HG02970 (cell line): ENCODE results near the gene CACUL1.
"Not testable (repeated sequence)": the region's sequence is repeated elsewhere in the genome, so short reads cannot be mapped to it uniquely, and the experiment has no call there.

Experiments used
- ATAC-seq: cut with Tn5 transposase; IDR thresholded peaks from one replicate; pipeline ENCODE4 v1.9.1; 2021; ENCODE audit warnings: mild to moderate bottlenecking, moderate library complexity, moderate number of reproducible peaks; ENCODE audit not compliant: unreplicated experiment, low FRiP score

CACUL1 gene

DNA sequence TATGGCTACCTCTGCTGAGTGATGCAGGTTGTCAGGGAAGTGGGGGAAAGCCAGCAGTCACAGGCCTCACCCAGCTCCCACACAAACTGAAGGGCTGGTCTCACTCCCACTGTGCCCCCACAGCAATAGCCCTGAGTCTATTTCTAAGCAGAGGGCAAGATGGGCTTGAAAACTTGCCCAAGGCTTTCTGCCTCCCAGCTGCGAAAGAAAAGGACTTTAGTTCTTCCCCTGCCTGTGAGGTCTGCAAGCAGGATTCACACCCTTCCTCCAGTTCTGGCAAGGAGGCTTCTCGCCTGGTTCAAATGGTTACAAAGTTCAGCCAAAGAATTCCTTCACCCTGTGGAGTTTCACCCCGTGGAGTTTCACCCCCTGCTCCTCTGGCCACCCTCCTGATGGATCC lies 96.0 kb downstream of the CACUL1 start:
- no peak for ATAC-seq

DNA sequence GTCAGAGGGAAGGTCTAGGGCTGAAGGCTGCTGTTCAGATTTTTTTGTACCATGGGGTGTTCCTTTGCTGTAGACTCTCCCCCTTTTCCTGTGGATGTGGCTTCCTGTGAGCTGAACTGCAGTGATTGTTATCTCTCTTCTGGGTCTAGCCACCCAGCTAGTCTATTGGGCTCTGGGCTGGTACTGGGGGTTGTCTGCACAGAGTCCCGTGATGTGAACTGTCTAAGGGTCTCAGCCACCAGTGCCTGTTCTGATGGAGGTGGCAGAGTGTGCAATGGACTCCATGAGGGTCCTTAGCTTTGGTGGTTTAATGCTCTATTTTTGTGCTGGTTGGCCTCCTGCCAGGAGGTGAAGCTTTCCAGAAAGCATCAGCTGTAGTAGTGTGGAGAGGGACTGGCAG lies 96.6 kb downstream of the CACUL1 start:
- not testable (repeated sequence) for ATAC-seq

DNA sequence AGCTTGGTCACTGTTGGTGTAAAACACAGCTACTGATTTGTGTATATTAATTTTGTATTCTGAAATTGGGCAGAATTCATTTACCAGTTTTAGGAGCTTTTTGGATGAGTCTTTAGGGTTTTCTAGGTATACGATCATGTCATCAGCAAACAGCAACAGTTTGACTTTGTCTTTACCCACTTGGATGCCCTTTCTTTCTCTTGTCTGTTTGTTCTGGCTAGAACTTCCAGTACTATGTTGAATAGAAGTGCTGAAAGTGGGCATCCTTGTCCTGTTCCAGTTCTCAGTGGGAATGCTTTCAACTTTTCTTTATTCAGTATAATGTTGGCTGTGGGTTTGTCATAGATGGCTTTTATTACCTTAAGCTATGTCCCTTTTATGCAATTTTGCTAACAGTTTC lies 109.5 kb downstream of the CACUL1 start:
- ATAC-seq, result not testable (repeated sequence)

DNA sequence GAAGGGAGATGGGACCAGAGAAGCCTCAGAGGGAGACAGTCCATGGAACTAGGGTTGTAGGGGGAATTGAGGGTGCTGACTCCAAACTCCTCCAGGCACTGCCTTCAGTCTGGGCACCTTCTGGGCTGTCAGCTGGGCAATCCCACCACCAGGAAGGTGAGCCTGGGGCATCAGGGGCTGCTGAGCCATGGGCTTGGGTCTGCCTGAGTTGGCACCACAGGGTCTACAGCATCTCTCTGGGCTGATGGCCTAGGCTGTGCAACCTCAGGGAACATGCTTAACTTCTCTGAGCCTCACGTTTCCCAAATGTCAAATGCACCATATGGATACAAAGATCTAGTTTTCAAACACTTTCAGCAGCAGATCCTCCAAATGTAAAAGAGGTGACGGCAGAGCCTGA lies 112.5 kb downstream of the CACUL1 start:
- ATAC-seq, result no peak

DNA sequence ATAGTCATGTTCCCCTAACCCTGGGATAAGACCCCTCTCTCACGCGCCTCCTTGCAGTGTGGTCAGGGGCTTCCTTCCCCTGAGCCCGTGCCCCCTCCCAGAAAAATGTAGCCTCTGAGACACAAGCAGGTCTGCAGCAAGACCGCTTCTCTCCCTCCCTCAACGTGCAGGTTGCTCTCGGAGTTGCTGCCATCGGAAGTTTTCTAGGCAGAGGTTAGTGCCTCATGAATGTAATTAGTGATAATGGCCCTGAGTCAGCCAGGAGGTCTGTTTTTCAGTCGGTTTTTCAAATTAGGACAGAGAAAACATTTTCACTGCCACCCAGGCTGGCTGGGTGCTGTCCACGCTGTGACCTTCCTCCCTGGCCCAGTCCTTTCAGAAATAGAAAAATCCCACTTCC lies 116.1 kb downstream of the CACUL1 start:
- ATAC-seq, result no peak

DNA sequence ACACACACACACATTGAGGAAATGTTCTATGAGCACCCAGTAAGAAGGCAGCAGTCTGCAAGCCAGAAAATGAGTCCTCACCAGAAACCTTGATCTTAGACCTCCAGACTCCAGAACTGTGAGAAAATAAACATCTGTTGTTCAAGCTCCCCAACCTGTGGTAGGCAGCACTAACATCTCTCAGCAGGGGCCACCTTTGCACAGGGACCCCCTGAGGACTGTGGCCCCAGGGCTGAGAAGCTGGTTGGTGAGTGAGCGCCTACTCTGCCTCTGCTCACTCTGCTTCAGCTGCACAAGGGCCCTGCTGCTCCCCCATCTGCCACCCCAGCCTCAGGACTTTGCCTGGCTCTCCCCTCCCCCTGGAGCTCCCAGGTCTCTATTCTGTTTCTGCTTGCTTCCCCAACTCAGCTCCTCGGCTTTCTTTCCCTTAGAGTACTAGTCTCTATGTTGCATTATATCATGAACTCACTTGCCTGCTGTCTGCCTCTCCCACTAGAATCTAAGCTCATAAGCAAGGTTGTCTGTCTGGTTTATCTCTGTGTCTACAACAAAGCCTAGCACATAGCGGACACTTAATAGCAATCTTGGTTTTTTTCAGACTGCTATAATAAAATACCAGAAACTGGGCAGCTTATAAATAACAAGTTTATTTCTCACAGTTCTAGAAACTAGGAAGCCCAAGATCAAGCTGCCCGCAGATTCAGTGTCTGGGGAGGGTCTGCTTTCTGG lies 118.9 kb downstream of the CACUL1 start:
- no peak for ATAC-seq

DNA sequence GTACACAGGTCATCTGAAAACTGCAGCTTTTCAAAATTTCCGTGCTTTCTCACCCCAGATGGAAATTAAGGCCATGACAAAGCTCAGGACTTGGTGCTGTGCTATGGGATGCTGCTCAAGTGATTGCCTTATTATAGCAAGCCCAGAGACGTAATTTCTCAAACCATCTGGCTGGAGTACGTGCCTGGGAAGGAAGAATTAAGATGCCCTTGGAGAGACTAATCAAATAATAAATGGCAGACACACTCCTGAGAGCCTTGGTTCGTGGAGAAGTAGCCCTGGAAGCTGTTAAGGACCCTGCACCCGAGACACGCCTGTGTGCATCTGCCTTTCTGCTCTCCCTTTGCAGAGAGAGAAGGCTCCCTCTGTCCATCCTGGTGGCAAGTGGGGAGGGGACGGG lies 121.0 kb downstream of the CACUL1 start:
- no peak for ATAC-seq

DNA sequence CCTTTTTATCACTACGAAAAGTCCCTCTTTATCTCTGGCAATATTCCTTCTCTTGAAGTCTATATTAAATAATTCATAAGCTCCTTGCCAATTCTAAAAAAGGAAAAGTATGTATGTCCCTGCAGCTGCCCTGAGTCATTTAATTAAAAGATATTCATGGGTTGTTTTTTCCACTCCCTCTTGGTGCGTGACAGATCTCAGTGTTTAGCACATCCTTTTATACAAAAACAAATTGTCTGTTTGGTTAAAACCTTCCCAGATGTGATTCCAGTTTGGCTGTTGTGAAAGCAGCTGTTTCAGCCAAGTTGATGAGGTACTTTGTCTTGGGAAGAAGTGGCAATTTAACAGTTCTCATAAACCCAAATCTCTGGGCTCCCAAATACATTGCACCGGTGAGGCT lies 125.6 kb downstream of the CACUL1 start:
- ATAC-seq, result no peak

DNA sequence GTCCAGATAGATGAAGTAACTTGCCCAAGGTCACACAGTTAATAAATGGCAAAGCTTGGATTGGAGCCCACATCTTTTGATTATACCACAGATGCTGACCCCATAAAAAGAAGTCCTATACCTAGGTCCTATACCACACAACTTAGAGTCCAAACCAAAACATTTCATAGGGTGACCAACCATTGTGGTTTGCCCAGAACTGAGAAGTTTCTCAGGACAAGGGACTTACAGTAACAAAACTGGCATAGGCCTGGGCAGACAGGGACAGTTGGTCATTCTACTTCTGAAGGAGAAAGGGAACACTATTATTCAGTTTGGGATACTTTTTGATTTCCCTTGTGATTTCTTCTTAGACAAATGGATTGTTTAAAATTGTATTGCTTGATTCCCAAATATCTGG lies 126.4 kb downstream of the CACUL1 start:
- no peak for ATAC-seq

DNA sequence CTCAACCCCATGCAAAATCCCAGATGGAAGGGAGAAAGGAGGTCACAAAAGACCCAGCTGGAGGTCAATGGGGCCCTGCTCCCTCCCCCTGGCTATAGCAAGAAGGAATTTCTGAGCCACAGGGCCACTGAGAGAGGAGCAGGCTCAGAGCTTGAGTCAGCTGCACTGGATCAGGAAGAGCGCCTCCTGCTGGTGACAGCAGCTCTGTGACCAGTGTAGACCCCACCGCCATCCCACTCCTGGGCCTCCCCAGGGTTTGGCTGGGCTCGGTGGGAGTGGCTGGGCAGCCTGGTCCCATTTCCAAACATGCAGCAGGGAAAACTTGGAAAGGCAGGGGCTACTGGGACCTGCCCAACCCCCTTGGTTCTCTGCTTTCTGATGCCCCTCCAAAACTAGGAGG lies 127.8 kb downstream of the CACUL1 start:
- no peak for ATAC-seq
